ENCODE data around the gene SCGB2A2.

The SCGB2A2 gene

GRCh38 chr11:62269654-62270278 is at the start of gene SCGB2A2:
Gene SCGB2A2 (plus strand): TSS chr11:62270158. CDS start chr11:62270217, 59 bp downstream.
- no peak for DNase-seq

DNA sequence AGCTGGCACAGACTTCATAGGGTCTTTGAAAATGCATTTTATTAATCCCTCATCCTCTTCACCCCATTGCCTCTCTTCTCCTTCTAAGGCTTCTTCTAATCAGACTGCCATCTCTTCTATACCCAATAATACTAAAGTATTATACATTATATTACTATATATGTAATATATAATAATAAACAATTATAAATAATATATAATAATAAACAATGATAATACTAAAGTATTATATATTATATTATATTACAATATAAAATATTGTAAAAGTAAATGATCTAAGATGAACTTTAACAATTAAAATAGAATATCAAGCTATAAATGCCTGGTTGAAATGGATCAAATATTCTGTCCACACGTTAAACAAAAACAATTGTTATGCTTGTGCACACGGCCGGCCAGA is 48.5 kb upstream of the SCGB2A2 start:
- no peak for DNase-seq

- no peak for DNase-seq
Observed at GRCh38 chr11:62223095-62223494, 46.9 kb upstream of the SCGB2A2 start.

- DNase-seq: no peak
Observed at GRCh38 chr11:62233730-62234129, 36.2 kb upstream of the SCGB2A2 start.

DNA sequence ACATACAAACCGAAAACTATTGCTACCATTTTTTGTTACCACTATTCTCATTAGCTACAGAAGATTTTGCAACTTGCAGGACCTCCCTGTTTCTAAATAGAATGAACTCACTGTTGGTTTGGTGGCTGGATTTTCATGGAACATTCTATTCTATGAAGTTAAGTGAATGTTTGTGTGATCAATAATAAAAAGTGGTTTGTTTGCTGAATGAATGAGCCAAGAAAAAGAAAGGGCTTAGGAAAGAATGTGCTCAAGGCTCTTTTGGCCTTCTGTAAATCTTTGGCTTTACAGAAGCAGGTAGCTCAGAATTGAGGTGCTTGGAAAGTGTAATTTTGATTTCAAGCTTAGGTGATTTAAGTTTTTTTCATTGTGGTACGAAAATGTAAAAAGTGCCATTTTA is 33.8 kb upstream of the SCGB2A2 start:
- no peak for DNase-seq

DNA sequence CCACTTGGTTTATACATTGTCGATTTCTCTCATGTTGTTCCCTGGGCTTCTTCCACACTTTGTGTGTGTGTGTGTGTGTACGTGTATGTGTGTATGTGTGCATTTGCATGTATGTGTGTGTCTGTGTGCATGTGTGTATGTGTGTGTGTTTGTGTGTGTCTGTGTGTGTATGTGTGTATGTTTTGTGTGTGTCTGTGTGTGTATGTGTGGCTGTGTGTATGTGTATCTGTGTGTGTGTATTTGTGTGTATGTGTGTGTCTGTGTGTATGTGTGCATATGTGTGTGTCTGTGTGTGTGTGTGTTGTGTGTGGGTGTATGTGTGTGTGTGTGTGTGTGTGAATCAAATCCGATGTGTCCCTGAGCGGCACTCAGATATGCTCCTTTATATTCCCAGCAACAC is 32.5 kb upstream of the SCGB2A2 start:
- no peak for DNase-seq

GRCh38 chr11:62238151-62238550 is 31.8 kb upstream of the SCGB2A2 start:
- no peak for DNase-seq

GRCh38 chr11:62241095-62241494 is 28.9 kb upstream of the SCGB2A2 start:
- DNase-seq: no peak

DNA sequence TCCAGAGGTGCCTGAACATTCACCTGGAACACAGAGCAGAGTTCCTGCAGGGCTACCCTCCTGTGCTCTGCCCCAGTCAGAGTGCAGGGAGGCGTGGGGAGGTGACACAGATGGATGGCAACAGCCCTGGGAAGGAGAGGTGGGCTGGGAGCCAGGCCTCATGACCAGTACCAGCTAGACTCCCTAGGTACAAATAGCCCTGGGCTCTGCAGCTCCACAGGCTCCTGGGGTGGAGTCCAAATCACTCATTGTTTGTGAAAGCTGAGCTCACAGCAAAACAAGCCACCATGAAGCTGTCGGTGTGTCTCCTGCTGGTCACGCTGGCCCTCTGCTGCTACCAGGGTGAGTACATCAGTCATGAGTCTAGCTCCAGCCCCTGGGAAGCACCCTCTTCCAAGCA is 27.9 kb upstream of the SCGB2A2 start, which contains the start of gene SCGB1D2:
Gene SCGB1D2 (plus strand): TSS at position 219 of the 400 bp plus-strand sequence. CDS start 69 bp downstream, at position 288.
- DNase-seq: peak; percentile 65 to 80

GRCh38 chr11:62245271-62245753 is 24.6 kb upstream of the SCGB2A2 start:
- no peak for DNase-seq

GRCh38 chr11:62251698-62252097 is 18.3 kb upstream of the SCGB2A2 start:
- DNase-seq: no peak

DNA sequence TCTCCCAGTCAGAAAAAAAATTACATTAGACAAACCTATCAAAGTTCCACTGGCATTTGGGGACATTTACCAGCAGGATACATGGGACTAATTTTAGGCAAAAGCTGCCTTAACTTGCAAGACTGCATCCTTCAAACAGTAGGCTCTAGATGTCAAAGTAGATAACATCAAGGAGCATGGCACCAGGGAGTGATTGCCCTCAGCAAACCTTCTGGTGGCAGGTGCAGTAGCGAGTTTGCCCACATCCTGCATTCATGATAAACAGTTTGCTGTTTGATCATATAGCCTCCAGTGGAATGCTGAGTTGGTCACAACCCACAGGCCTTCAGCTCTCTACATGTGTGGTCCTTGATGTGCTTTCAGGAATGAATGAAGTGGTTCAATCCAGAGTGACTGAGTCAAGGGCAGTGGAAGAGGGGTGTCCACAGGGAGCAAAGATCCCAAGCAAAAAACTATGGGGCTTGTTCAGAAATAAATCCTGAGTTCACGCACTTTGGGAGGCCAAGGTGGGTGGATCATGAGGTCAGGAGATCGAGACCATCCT is 15.9 kb upstream of the SCGB2A2 start:
- DNase-seq: no peak

GRCh38 chr11:62256281-62256680 is 13.7 kb upstream of the SCGB2A2 start:
- DNase-seq: no peak

DNA sequence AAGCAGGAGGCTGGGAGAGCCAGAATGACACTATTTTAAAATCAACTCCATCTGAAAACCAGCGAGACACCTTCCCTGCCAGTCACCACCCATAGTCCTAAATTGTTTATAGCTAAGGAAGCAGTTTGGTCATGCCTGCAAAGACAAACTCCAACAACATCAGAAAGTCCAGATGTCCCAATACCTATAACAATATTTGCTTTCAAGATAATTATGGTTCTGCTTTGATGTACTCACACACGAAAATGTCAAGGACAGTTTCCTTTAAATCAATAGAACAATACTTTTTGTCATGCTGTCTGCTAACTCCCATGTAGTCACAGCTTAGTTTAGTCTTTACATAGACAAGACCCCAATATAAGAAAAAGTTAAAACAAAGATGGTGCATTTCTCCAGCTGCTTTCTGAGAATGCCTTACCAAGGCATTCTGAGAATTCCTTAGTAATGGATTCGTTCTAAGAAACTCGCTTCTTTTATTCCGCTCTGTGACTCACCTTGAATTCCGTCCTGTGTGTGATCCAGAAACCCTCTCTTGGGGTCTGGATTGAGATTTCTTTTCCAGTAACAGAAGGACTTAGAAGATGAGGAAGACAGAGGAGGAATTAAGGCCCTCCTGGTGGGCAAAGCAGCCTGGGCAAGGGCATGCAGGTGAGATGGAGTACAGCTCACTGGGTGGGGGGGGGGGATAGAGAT is 9.6 kb upstream of the SCGB2A2 start:
- DNase-seq: no peak

GRCh38 chr11:62264004-62264403 is 6.0 kb upstream of the SCGB2A2 start:
- no peak for DNase-seq

GRCh38 chr11:62266558-62266957 is 3.4 kb upstream of the SCGB2A2 start:
- no peak for DNase-seq

DNA sequence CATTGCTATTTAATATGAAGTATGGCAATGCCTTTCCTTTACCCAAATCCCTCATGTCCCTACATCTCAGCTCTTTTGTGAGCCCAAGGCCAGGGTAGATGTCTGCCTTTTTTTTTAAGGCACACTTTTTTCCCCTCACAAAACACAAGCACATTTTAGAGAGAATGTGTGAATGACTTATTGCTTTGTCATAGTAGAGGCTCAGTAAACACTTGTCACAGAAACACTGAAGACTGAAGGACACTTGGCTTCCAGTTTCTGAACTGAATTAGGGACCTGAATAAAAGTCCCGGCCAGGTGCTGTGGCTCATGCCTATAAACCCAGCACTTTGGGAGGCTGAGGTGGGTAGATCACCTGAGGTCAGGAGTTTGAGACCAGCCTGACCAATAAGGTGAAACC is 2.9 kb upstream of the SCGB2A2 start:
- DNase-seq: no peak

GRCh38 chr11:62267576-62267975 is 2.4 kb upstream of the SCGB2A2 start:
- no peak for DNase-seq

GRCh38 chr11:62273284-62273683 is 3.3 kb downstream of the SCGB2A2 start:
- DNase-seq: no peak

DNA sequence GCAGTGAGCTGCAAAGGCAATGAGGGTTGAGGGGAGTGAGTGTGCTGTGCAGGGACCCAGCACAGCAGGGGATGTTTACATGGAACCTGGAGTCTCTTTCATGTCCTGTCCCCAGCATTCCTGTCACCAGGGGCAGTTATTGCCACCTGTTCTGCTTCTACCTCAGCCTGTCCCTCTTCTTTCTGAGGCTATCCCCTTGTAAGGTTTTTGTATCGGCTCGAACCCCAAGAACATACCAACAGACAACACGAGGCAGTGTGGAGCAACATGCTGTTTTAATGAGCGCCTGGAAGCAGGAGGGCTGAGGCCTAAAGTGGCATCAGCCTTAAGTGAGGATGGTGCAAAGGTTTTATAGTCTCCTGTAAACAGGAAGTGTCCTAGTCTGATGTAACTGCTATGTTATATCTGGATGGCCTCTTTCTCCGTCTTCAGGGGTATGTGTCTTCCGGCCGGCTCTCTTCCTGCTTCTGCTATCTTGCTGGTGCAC is 3.9 kb downstream of the SCGB2A2 start:
- no peak for DNase-seq

DNA sequence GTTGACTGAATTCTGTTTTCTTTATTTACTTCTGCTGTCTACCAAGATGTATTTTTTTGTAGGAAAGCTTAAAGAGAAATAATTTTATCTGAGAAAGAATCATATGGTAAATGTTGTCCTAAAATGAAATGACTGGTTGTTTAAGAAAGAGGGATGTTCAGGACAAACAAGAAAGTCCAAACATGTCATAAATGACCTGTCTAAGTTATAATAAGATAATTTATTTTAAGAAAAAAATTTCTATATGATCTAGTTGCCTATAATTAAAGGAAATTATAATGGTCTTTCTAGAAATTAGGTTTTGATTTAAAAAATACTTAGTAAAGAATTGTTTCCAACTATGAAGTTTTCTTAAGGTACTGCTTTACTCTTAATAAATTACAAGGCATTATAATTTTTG is 10.5 kb downstream of the SCGB2A2 start:
- no peak for DNase-seq

GRCh38 chr11:62295504-62295903 is 25.5 kb downstream of the SCGB2A2 start:
- DNase-seq: no peak

DNA sequence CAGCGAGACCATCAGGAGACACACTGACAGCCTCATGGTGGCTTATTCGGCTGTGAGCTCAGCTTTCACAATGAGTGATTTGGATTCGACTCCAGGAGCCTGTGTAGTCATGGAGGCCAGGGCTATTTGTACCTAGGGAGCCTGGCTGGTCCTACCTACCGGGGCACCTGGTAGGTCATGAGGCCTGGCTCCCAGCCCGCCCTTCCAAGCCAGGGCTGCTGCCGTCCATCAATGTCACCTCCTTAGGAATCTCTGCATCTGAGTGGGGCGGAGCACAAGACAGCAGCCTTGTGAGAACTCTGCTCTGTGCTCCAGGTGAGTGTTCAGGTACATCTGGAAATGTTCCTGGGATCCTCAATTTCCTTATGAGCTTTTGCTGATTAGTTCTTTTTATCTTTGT is 29.0 kb downstream of the SCGB2A2 start, which contains the start of gene SCGB1D4:
Gene SCGB1D4 (minus strand): TSS at position 101 of the 400 bp plus-strand sequence. CDS start 65 bp downstream, at position 36.
- DNase-seq: no peak

GRCh38 chr11:62306227-62306626 is 36.3 kb downstream of the SCGB2A2 start:
- no peak for DNase-seq
